Frontal cortex (tissue), 4 donors: ENCODE results near the gene JAML. TPM values are rescaled to one million over a fixed set of nuclear protein-coding genes. Genes with fewer than 3 reads are reported as not detected.
"Not testable (repeated sequence)": the region's sequence is repeated elsewhere in the genome, so short reads cannot be mapped to it uniquely, and the experiment has no call there.

Source experiments
- DNase-seq, 2 donors: peaks; one replicate each; pipeline ENCODE4 v3.0.0; 2012; ENCODE audit warnings: low spot score in 2 of 2
- FAIRE-seq: peaks from 2 replicates; lab custom pipeline; 2012; peaks lifted over from hg19 to GRCh38; lab: Jason Lieb, UNC
- total RNA-seq: library from RNA; depleted of rRNA; stranded (reverse); fragments of >200 nt; gene quantifications from one replicate; pipeline ENCODE4 v1.2.3, GENCODE V29; 2014
- donor health status: control.
- donor health status: control.
- donor health status: control.

JAML gene
- total RNA-seq, 1 donor from 2014 or later: 0.82 TPM

- DNase-seq (no peak), FAIRE-seq (no peak)
Measured at GRCh38 chr11:118200901-118201680, 23.7 kb downstream of the JAML start.

DNA sequence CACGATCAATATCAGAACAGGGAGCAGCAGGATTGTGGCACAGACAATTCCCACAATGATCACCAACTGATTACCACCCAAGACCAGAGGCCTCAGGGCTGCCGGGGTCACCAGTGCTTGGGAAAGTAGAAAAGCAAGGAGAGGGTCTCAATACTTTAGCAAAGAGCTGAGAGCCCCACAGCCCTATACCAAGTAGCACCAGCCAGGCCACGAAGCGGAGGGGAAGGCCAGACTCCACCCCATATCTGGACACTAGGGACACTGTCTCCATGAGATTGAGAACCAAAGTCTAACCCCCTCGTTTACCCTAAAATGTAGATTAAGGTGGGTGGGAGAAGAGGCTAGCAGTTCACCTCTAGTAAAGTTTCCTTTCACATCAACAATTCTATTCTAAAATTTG lies 24.3 kb downstream of the JAML start:
- FAIRE-seq (no peak), DNase-seq (no peak)

GRCh38 chr11:118199135-118199534 lies 25.7 kb downstream of the JAML start:
- no peak for DNase-seq
- FAIRE-seq: no peak

- peak in 1 of 2 donors; percentile 66 for DNase-seq
- no peak for FAIRE-seq
Measured at GRCh38 chr11:118198370-118198769, 26.4 kb downstream of the JAML start.

DNA sequence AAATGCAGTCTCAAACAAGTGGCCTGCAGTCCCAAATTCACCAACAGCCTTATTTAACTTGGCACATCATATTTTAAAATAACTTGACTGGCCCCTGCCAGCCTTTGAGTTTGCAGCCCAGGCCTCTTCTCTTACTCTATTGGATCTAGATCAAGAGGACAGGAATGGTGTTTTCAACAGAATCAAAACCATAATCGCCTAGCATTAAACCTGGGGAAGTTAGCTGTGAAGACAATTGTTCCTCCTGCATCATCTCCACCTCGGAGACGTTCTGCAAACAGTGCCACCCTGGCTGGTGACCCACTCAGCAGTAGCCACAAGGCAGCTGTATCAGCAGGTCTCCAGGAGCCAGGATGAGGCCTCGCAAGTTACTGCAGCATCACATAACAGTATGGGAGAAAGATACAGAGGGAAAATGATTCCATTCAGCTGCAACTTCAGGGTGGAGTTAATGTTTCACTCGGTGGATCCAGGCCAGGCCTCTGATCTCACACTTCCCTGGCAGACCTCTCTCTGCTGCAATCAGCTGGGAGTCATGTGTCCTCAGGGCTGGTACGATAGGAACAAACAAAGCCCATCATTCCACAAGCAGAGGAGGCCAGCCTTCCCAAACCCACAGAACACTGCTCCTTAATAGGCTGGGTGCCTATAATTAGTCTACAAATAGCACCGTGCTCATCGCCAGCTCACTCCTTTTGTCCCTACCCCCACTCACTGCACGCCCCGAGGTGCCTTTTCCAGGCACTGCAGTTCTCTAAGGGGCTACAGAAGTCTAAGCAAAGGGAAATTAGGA lies 29.8 kb downstream of the JAML start:
- DNase-seq (peak in 1 of 2 donors; percentile 28), FAIRE-seq (no peak)

DNA sequence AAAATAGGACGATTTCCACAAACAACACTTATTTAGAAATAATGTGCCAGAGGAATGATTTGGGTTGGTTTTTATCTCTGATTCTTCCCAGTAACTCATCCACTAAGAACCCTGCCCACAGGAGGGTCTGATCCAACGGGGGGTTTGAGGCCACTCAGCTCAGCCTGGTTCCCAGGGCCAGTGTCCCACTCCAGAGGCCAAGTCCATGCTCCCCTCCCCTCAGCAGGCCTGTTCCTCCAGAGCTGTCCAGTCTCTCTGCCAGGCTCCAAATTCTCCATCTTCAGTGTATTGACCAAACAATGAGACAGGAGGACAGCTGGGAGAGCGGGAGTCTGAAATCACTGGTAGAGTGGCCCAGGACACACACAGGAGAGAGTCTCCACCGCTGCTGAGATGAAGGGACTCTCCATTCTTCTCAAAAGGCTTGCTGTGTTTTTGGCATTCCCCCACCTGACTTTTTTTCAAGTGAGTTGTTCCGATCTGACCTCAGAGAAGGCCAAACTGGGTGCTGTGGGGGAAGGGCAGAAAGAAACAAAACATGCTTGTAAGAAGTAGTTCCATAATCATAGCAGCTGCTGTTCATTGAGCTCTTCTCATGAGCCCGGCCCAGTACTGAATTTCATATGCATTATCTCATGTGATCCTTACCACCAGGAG lies 30.8 kb downstream of the JAML start:
- DNase-seq (no peak), FAIRE-seq (no peak)

GRCh38 chr11:118192817-118193216 lies 32.0 kb downstream of the JAML start:
- FAIRE-seq, DNase-seq: not testable (repeated sequence)

- DNase-seq, FAIRE-seq: not testable (repeated sequence)
Measured at GRCh38 chr11:118190942-118191506, 33.8 kb downstream of the JAML start.

DNA sequence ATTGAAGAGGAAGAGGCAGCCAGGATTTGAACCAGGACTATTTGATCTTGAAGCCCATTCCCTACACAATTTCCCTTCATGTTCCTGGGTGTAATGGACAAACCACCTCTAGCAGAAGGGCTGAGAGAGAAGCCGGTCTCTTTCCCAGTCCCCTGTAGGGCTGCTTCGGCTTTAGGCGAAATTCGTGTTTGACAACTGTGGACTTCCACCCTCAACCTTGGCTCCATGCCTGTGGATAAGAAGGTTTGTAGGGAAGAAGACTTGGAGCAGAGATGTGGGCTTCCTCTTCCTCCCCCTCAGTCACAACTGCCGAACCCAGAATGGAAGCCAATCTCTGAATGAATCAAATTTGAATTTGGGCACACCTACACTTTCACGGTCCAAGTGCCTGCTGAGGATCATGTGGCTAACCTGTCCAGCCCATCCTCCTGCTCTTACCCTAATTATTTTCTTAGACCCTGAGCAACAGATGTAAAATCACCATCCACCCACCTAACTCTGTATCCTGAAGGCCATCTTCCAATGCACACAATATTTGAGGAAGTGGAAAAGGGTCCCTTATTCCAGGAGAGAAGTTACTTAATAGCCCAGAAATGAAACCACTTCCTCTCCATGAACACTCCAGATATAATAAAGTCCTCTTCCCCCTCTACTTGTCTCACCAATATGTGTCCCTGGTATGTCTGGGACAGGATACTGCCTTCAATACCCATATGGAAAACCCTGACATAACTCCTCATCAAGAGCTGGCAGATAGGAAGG lies 38.3 kb downstream of the JAML start:
- no peak for FAIRE-seq
- DNase-seq: no peak

DNA sequence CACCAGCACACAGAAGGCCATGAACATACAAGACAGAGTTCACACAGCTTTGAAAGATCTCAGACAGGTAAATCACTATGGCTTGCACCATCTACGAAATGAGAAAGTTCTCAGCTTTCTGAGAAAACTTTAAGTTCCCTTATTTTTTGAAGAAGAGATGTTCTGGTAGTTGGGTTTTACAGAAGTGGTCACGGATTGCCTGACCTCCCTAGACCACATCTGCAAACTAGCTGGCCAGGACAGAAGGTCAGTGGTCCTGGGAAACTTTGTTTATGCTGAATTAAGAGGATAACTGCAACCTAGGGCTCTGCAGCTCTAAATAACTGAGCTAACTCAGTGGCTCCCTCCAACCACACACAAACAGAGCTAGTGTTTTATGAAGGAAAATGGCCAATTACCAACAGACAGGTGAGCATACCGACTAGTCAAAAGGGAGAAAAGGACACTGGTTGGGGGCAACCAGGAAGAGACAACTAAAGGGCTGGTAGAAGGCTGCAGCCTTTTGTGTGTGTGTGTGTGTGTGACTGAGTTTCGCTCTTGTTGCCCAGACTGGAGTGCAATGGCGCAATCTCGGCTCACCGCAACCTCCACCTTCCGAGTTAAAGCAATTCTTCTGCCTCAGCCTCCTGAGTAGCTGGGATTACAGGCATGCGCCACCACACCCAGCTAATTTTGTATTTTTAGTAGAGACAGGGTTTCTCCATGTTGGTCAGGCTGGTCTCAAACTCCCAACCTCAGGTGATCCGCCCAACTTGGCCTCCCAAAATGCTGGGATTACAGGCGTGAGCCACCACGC lies 39.8 kb downstream of the JAML start:
- DNase-seq (no peak), FAIRE-seq (no peak)

GRCh38 chr11:118183691-118184090 lies 41.1 kb downstream of the JAML start:
- not testable (repeated sequence) for FAIRE-seq

GRCh38 chr11:118180300-118180703 lies 44.5 kb downstream of the JAML start:
- DNase-seq (peak; percentile 58 to 72), FAIRE-seq (no peak)

More at GRCh38 chr11:118183691-118184090, 41.1 kb downstream of the JAML start:
- not testable (repeated sequence) for DNase-seq

- DNase-seq: no peak
- FAIRE-seq: no peak
Measured at GRCh38 chr11:118176778-118177134, 48.1 kb downstream of the JAML start.

GRCh38 chr11:118175993-118176777 lies 48.6 kb downstream of the JAML start, which contains the start of gene SCN2B:
Gene SCN2B, minus strand, starts transcription at chr11:118176639. Its CDS starts 208 bp downstream, at chr11:118176431.
- DNase-seq (peak in 1 of 2 donors; percentile 46), FAIRE-seq (no peak)

GRCh38 chr11:118175031-118175992 lies 49.5 kb downstream of the JAML start:
- FAIRE-seq (no peak), DNase-seq (peak in 1 of 2 donors; percentile 10)

DNA sequence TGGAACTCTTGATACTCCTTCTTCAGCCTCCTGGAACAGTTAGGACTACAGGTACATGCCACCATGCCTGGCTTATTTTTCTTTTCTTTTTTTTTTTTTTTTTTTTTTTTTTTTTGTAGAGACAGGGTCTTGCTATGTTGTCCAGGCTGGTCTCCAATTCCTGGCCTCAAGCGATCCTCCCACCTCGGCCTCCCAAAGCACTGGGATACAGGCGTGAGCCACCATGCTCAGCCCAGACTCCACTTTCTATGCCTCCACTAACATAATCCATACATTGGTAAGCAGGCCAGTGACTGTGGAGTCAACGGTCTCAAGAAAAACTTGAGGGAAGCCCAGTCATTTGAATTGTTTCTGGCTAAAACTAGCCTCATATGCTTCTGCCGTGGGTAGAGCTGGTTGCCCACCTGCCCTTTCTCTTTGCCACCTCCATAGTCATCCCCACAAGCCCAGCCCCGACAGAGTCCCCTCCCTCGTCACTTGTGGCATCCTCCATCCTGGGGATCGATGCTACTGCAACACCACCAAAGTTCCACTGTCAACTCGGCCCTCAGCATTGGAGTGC lies 50.7 kb downstream of the JAML start:
- DNase-seq (no peak), FAIRE-seq (no peak)
